Neural crest cell (in vitro differentiated cells): ENCODE data around the gene LRMDA. TPM values are rescaled to one million over a fixed set of nuclear protein-coding genes. Genes with fewer than 3 reads are reported as not detected.

Source experiments
- DNase-seq: peaks from one replicate; pipeline ENCODE4 v3.0.0; 2021; ENCODE audit warnings: low read depth, mixed read lengths, low spot score
- H3K27ac Mint-ChIP-seq: one replicate; pipeline ENCODE4 v1.8.0; 2021; ENCODE audit warnings: mild to moderate bottlenecking, mixed read lengths; ENCODE audit not compliant: unreplicated experiment
- H3K27me3 Mint-ChIP-seq: 2 replicates; pipeline ENCODE4 v1.8.0; 2021; ENCODE audit warnings: low read depth, mild to moderate bottlenecking, mixed read lengths
- H3K36me3 Mint-ChIP-seq: 2 replicates; pipeline ENCODE4 v1.8.0; 2021; ENCODE audit warnings: low read depth, mild to moderate bottlenecking, mixed read lengths
- H3K4me1 Mint-ChIP-seq: 2 replicates; pipeline ENCODE4 v1.8.0; 2021; ENCODE audit warnings: mixed read lengths
- H3K4me3 Mint-ChIP-seq: one replicate; pipeline ENCODE4 v1.8.0; 2021; ENCODE audit warnings: mild to moderate bottlenecking, mixed read lengths
- H3K9me3 Mint-ChIP-seq: 2 replicates; pipeline ENCODE4 v1.8.0; 2021; ENCODE audit warnings: mixed read lengths
- CTCF ChIP-seq: fragments of 200-600 bp; sonication (generic); conservative IDR thresholded peaks from 2 replicates; pipeline ENCODE4 v1.5.0; 2021; ENCODE audit warnings: antibody characterized with exemption, mild to moderate bottlenecking
- total RNA-seq: library from RNA; stranded (reverse); gene quantifications from 2 replicates; pipeline ENCODE4 v1.2.1, GENCODE V29; 2021

The LRMDA gene
- total RNA-seq, 1 donor from 2014 or later = 3.1 TPM

- H3K4me1 Mint-ChIP-seq = peaks cover 19% of the 10 kb centered on the region
- DNase-seq = no peak
- TF ChIP-seq CTCF = no peak
- peaks cover 2% of the 10 kb centered on the region for H3K9me3 Mint-ChIP-seq
- no peaks in the 10 kb centered on the region for H3K27me3 Mint-ChIP-seq
- H3K4me3 Mint-ChIP-seq = no peak overlapping the region
- peaks cover 4% of the 10 kb centered on the region for H3K36me3 Mint-ChIP-seq
- no peak overlapping the region for H3K27ac Mint-ChIP-seq
These were observed 963.8 kb downstream of the LRMDA start for GRCh38 chr10:76395251-76395650.

GRCh38 chr10:76396134-76396533 lies 964.7 kb downstream of the LRMDA start:
- H3K4me3 Mint-ChIP-seq = no peak overlapping the region
- no peak for DNase-seq
- TF ChIP-seq CTCF = no peak
- peaks cover 2% of the 10 kb centered on the region for H3K9me3 Mint-ChIP-seq
- H3K36me3 Mint-ChIP-seq = peaks cover 4% of the 10 kb centered on the region
- H3K27ac Mint-ChIP-seq = no peak overlapping the region
- no peaks in the 10 kb centered on the region for H3K27me3 Mint-ChIP-seq
- H3K4me1 Mint-ChIP-seq = peaks cover 19% of the 10 kb centered on the region

GRCh38 chr10:76397181-76398042 lies 966.0 kb downstream of the LRMDA start:
- Mint-ChIP-seq H3K27me3 (no peaks in the 10 kb centered on the region), H3K4me1 (peaks cover 19% of the 10 kb centered on the region), H3K36me3 (peaks cover 4% of the 10 kb centered on the region), H3K9me3 (peaks cover 2% of the 10 kb centered on the region), H3K4me3 (no peak overlapping the region), H3K27ac (peak overlapping the region; percentile 31)
- no peak for DNase-seq
- TF ChIP-seq CTCF = no peak

GRCh38 chr10:76398043-76398710 lies 966.8 kb downstream of the LRMDA start:
- H3K4me1 Mint-ChIP-seq = peaks cover 19% of the 10 kb centered on the region
- peak overlapping the region; percentile 15 for H3K4me3 Mint-ChIP-seq
- H3K27me3 Mint-ChIP-seq = no peaks in the 10 kb centered on the region
- no peak for DNase-seq
- peaks cover 2% of the 10 kb centered on the region for H3K9me3 Mint-ChIP-seq
- H3K36me3 Mint-ChIP-seq = peaks cover 4% of the 10 kb centered on the region
- no peak for TF ChIP-seq CTCF
- H3K27ac Mint-ChIP-seq = peak overlapping the region; percentile 21

- no peaks in the 10 kb centered on the region for H3K27me3 Mint-ChIP-seq
- no peak overlapping the region for H3K27ac Mint-ChIP-seq
- H3K4me3 Mint-ChIP-seq = no peak overlapping the region
- TF ChIP-seq CTCF = no peak
- H3K4me1 Mint-ChIP-seq = peaks cover 19% of the 10 kb centered on the region
- peaks cover 2% of the 10 kb centered on the region for H3K9me3 Mint-ChIP-seq
- peaks cover 6% of the 10 kb centered on the region for H3K36me3 Mint-ChIP-seq
- DNase-seq = no peak
These were observed 967.8 kb downstream of the LRMDA start for GRCh38 chr10:76399226-76399625.
